ENCODE results near the gene PILRB. TPM values are rescaled to one million over a fixed set of nuclear protein-coding genes. Genes with fewer than 3 reads are reported as not detected.
"Not testable (repeated sequence)": the region's sequence is repeated elsewhere in the genome, so short reads cannot be mapped to it uniquely, and the experiment has no call there.

The PILRB gene
- total RNA-seq, 1 experiment from 2014 or later, result 50.1 TPM

DNA sequence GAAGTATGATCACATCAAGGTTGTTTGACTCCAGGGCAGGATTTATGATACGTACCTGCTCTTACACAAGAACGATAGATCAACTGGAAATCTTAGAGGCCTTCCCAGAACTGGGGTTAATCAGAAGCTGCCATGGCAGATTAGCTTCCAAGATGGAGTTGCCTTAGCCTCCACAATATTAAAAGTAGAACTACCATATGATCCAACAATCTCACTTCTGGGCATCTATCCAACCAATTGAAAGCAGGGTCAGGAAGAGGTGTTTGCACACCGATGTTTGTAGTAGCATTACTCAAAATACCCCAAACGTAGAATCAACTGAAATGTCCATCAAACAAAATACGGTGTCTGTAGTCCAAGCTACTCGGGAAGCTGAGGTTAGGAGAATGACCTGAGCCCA is 6.6 kb downstream of the PILRB start:
- Histone ChIP-seq H2BK5ac (ENCODE audit: insufficient read length, low read length) (no peak overlapping the region), H3K14ac (ENCODE audit: insufficient read depth, low read length) (no peak overlapping the region), H3K27me3 (ENCODE audit: insufficient read depth, low read length) (no peaks in the 10 kb centered on the region), H4K5ac (ENCODE audit: insufficient read length, low read depth, low read length) (no peak overlapping the region), H3K23ac (ENCODE audit: insufficient read length, low read depth, low read length) (no peak overlapping the region), H3K56ac (ENCODE audit: insufficient read length, low read depth, low read length) (no peak overlapping the region), H3K18ac (ENCODE audit: insufficient read length, low read depth, low read length) (no peak overlapping the region), H2AFZ (ENCODE audit: low read length) (no peak overlapping the region), H2BK15ac (ENCODE audit: low read depth, low read length) (no peak overlapping the region), H2AK5ac (ENCODE audit: insufficient read length, low read length) (no peak overlapping the region), H3K79me2 (ENCODE audit: insufficient read depth, low read length) (no peaks in the 10 kb centered on the region), H3K79me1 (ENCODE audit: insufficient read depth, low read depth, low read length, poor library complexity, severe bottlenecking) (no peaks in the 10 kb centered on the region), H3K4me1 (ENCODE audit: insufficient read depth, low read length) (no peaks in the 10 kb centered on the region), H2BK12ac (ENCODE audit: insufficient read length, low read depth, low read length) (no peak overlapping the region), H3T11ph (ENCODE audit: low read length) (no peak overlapping the region), H3K9ac (ENCODE audit: extremely low read depth, insufficient read length, low read length) (no peak overlapping the region), H2BK20ac (ENCODE audit: low read depth, low read length, poor library complexity, severe bottlenecking) (no peak overlapping the region), H3K23me2 (ENCODE audit: insufficient read length, low read depth, low read length, poor library complexity, severe bottlenecking) (no peaks in the 10 kb centered on the region), H3K27ac (ENCODE audit: insufficient read length, low read depth, low read length) (no peak overlapping the region), H4K91ac (ENCODE audit: insufficient read length, low read depth, low read length) (no peak overlapping the region), H4K8ac (replicated peaks; ENCODE audit: insufficient read length, low read depth, low read length) (no peak overlapping the region), H4K20me1 (ENCODE audit: control insufficient read depth, insufficient read depth, insufficient read length) (no peaks in the 10 kb centered on the region), H2BK120ac (ENCODE audit: low read depth, low read length, poor library complexity, severe bottlenecking) (no peak overlapping the region), H3K4ac (ENCODE audit: low read depth, low read length) (no peak overlapping the region), H3K9me3 (ENCODE audit: control insufficient read depth, low read depth, low read length) (no peaks in the 10 kb centered on the region), H3K4me2 (ENCODE audit: insufficient read depth, insufficient read length, low read length) (no peak overlapping the region)
- no CpG with 5 or more reads among the region's 6 CpGs for WGBS (ENCODE audit: extremely low coverage, insufficient read length, low lambda C conversion rate)
- Mint-ChIP-seq H3K36me3 (ENCODE audit: insufficient read depth in 1 of 3, low read depth in 3 of 3) (peaks cover 42 to 78% (median 55%) of the 10 kb centered on the region in 3 experiments), H3K27me3 (ENCODE audit: low read depth) (no peaks in the 10 kb centered on the region; the same call in 1 of the 2 replicates), H3K4me1 (peaks cover 16 to 24% of the 10 kb centered on the region in 2 experiments), H3K27ac (0 out of 7 replicates have a peak overlapping the region, but pooled peaks of 1 of the 3 experiments have one; percentile 36), H3K9me3 (no peaks in the 10 kb centered on the region), H3K4me3 (no peak overlapping the region)
- TF ChIP-seq, protein P1, sequence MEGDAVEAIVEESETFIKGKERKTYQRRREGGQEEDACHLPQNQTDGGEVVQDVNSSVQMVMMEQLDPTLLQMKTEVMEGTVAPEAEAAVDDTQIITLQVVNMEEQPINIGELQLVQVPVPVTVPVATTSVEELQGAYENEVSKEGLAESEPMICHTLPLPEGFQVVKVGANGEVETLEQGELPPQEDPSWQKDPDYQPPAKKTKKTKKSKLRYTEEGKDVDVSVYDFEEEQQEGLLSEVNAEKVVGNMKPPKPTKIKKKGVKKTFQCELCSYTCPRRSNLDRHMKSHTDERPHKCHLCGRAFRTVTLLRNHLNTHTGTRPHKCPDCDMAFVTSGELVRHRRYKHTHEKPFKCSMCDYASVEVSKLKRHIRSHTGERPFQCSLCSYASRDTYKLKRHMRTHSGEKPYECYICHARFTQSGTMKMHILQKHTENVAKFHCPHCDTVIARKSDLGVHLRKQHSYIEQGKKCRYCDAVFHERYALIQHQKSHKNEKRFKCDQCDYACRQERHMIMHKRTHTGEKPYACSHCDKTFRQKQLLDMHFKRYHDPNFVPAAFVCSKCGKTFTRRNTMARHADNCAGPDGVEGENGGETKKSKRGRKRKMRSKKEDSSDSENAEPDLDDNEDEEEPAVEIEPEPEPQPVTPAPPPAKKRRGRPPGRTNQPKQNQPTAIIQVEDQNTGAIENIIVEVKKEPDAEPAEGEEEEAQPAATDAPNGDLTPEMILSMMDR (conservative IDR thresholded peaks at IDR 0.05), result no peak
- DNase-seq, result no peak

DNA sequence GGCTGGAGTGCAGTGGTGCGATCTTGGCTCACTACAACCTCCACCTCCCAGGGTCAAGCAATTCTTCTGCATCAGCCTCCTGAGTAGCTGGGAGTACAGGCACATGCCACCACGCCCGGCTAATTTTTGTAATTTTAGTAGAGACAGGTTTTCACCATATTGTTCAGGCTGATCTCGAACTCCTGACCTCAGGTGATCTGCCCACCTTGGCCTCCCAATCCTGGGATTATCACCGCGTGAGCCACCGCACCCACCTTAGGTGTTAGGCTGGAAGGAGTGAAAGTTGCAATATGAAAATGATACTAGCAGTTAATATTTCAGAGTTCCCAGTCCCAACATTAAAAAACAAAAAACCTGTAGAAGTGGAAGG is 8.1 kb downstream of the PILRB start:
- DNase-seq; H3K79me2 ChIP-seq (ENCODE audit: insufficient read depth, low read length); H3K14ac ChIP-seq (ENCODE audit: insufficient read depth, low read length); H3K23ac ChIP-seq (ENCODE audit: insufficient read length, low read depth, low read length); H2BK15ac ChIP-seq (ENCODE audit: low read depth, low read length); H2BK120ac ChIP-seq (ENCODE audit: low read depth, low read length, poor library complexity, severe bottlenecking); H2AFZ ChIP-seq (ENCODE audit: low read length); H2BK5ac ChIP-seq (ENCODE audit: insufficient read length, low read length); H3K18ac ChIP-seq (ENCODE audit: insufficient read length, low read depth, low read length); H3K56ac ChIP-seq (ENCODE audit: insufficient read length, low read depth, low read length); H2BK20ac ChIP-seq (ENCODE audit: low read depth, low read length, poor library complexity, severe bottlenecking); H3K4me2 ChIP-seq (ENCODE audit: insufficient read depth, insufficient read length, low read length); H3T11ph ChIP-seq (ENCODE audit: low read length); H3K9ac ChIP-seq (ENCODE audit: extremely low read depth, insufficient read length, low read length); H2AK5ac ChIP-seq (ENCODE audit: insufficient read length, low read length); H3K27me3 ChIP-seq (ENCODE audit: insufficient read depth, low read length); H3K9me3 Mint-ChIP-seq; H4K8ac ChIP-seq (replicated peaks; ENCODE audit: insufficient read length, low read depth, low read length); H3K4ac ChIP-seq (ENCODE audit: low read depth, low read length); H4K5ac ChIP-seq (ENCODE audit: insufficient read length, low read depth, low read length); H4K20me1 ChIP-seq (ENCODE audit: control insufficient read depth, insufficient read depth, insufficient read length); H3K4me3 Mint-ChIP-seq; H3K23me2 ChIP-seq (ENCODE audit: insufficient read length, low read depth, low read length, poor library complexity, severe bottlenecking); H3K27ac ChIP-seq (ENCODE audit: insufficient read length, low read depth, low read length); H3K4me1 ChIP-seq (ENCODE audit: insufficient read depth, low read length); H3K9me3 ChIP-seq (ENCODE audit: control insufficient read depth, low read depth, low read length); H3K79me1 ChIP-seq (ENCODE audit: insufficient read depth, low read depth, low read length, poor library complexity, severe bottlenecking); H3K27me3 Mint-ChIP-seq (ENCODE audit: low read depth); H2BK12ac ChIP-seq (ENCODE audit: insufficient read length, low read depth, low read length); H4K91ac ChIP-seq (ENCODE audit: insufficient read length, low read depth, low read length): not testable (repeated sequence)
- H3K4me1 Mint-ChIP-seq, result peaks cover 25 to 37% of the 10 kb centered on the region in 2 experiments
- peaks cover 31 to 63% (median 43%) of the 10 kb centered on the region in 3 experiments for H3K36me3 Mint-ChIP-seq (ENCODE audit: insufficient read depth in 1 of 3, low read depth in 3 of 3)
- peak overlapping the region in 2 of 3 experiments; percentile 53 to 62; a peak in 4 of 7 replicates for H3K27ac Mint-ChIP-seq
- no CpG with 5 or more reads among the region's 7 CpGs for WGBS (ENCODE audit: extremely low coverage, insufficient read length, low lambda C conversion rate)

Data from H9 (cell line).